ENCODE data around the gene ATXN10.
A peak's percentile ranks its signal among the peaks of the same experiment; 100 is the strongest.

ATXN10 gene

DNA sequence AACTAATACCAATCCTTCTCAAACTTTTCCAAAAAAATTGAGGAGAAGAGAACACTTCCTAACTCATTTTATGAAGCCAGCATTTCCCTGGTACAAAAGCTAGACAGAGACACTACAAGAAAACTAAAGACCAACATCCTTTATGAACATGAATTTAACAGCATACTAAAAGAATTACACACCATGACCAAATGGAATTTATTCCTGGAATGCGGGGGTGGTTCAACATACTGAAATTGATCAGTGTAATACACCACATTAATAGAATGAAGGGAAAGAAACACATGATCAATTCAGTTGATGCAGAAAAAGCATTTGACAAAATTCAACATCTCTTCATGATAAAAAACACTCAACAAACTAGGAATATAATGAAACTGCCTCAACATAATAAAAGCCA, 157.2 kb downstream of the ATXN10 start:
- Histone ChIP-seq H3K4me3 (ENCODE audit: low read length) (no peak overlapping the region), H3F3A (ENCODE audit: control insufficient read depth, insufficient read depth) (peaks cover 9% of the 10 kb centered on the region), H3K4me1 (ENCODE audit: control insufficient read depth, low read length) (peaks cover 28% of the 10 kb centered on the region), H3K27me3 (ENCODE audit: control insufficient read depth, low read length) (no peaks in the 10 kb centered on the region), H4K20me1 (ENCODE audit: control insufficient read depth, insufficient read depth, low read depth, low read length) (no peaks in the 10 kb centered on the region), H3K9me2 (replicated peaks; ENCODE audit: control insufficient read depth, low read length) (no peaks in the 10 kb centered on the region), H3K36me3 (ENCODE audit: control insufficient read depth, low read length) (peaks cover 48% of the 10 kb centered on the region), H3K79me2 (ENCODE audit: control insufficient read depth, low read length) (no peaks in the 10 kb centered on the region), H3K4me2 (ENCODE audit: low read length) (no peak overlapping the region), H3K27ac (ENCODE audit: low read depth, low read length) (no peak overlapping the region), H3K9me3 (ENCODE audit: control insufficient read depth, insufficient read depth, low read length) (peaks cover 15% of the 10 kb centered on the region; the same call in 1 of the 2 replicates)
- no peak for TF ChIP-seq EZH2phosphoT487 (IDR thresholded peaks at IDR 0.05; ENCODE audit: borderline replicate concordance, low read length)
- TF ChIP-seq, protein P1, sequence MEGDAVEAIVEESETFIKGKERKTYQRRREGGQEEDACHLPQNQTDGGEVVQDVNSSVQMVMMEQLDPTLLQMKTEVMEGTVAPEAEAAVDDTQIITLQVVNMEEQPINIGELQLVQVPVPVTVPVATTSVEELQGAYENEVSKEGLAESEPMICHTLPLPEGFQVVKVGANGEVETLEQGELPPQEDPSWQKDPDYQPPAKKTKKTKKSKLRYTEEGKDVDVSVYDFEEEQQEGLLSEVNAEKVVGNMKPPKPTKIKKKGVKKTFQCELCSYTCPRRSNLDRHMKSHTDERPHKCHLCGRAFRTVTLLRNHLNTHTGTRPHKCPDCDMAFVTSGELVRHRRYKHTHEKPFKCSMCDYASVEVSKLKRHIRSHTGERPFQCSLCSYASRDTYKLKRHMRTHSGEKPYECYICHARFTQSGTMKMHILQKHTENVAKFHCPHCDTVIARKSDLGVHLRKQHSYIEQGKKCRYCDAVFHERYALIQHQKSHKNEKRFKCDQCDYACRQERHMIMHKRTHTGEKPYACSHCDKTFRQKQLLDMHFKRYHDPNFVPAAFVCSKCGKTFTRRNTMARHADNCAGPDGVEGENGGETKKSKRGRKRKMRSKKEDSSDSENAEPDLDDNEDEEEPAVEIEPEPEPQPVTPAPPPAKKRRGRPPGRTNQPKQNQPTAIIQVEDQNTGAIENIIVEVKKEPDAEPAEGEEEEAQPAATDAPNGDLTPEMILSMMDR (IDR thresholded peaks at IDR 0.05; ENCODE audit: low read depth, low read length, poor library complexity, severe bottlenecking), result no peak

DNA sequence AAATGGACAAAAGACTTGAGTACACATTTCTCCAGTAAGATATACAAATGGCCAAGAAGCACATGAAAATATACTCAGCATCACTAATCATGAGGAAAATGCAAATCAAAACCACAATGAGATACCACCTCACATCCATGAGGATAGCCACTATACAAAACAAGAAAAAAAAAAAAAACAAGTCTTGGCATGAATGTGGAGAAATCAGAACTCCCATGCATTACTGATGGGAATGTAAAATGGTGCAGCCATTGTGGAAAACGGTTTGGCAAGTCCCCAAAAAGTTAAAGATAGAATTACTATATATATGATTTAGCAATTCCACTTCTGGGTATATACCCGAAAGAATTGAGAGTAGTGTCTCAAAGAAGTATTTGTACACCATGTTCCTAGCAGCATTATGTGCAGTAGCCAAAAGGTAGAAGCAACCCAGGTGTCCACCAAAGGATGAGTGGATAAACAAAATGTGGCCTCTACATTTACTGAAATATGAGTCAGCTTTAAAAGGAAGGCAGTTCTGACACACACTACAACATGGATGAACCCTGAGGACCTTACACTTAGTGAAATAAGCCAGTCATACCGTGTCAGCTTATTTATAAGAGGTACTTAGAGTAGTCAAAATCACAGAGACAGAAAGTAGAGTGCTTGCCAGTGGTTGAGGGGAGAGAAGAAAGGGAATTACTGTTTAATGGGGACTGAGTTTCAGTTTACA, 159.1 kb downstream of the ATXN10 start:
- Histone ChIP-seq H4K20me1 (ENCODE audit: control insufficient read depth, insufficient read depth, low read depth, low read length) (no peaks in the 10 kb centered on the region), H3K9me2 (replicated peaks; ENCODE audit: control insufficient read depth, low read length) (no peaks in the 10 kb centered on the region), H3K36me3 (ENCODE audit: control insufficient read depth, low read length) (peaks cover 47% of the 10 kb centered on the region), H3F3A (ENCODE audit: control insufficient read depth, insufficient read depth) (peaks cover 9% of the 10 kb centered on the region), H3K4me1 (ENCODE audit: control insufficient read depth, low read length) (peaks cover 28% of the 10 kb centered on the region), H3K79me2 (ENCODE audit: control insufficient read depth, low read length) (no peaks in the 10 kb centered on the region), H3K4me3 (ENCODE audit: low read length) (no peak overlapping the region), H3K4me2 (ENCODE audit: low read length) (peak overlapping the region; percentile 15; the same call in 1 of the 2 replicates), H3K9me3 (ENCODE audit: control insufficient read depth, insufficient read depth, low read length) (peaks cover 15% of the 10 kb centered on the region; the same call in 1 of the 2 replicates), H3K27me3 (ENCODE audit: control insufficient read depth, low read length) (no peaks in the 10 kb centered on the region), H3K27ac (ENCODE audit: low read depth, low read length) (peak overlapping the region; percentile 43)
- TF ChIP-seq, protein P1 (IDR thresholded peaks at IDR 0.05; ENCODE audit: low read depth, low read length, poor library complexity, severe bottlenecking), result no peak
- no peak for TF ChIP-seq EZH2phosphoT487 (IDR thresholded peaks at IDR 0.05; ENCODE audit: borderline replicate concordance, low read length)

DNA sequence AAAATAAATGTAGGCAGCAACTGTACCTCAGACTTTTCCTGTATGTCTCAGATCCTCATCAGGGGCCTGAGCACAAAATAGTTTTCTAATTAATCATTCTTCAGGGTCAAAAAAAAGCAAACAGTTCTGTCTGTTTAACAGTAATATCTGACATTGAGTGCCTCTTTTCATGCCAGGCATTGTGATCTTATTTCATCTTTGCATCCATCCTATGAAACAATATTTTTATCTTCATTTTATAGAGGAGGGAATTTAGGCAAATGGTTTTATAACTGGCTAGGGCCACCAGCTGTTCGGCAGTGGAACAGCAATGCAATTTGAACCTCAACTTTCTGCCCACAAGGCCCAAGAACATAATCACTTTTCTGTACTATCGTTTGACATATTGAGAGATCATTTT, 159.8 kb downstream of the ATXN10 start:
- Histone ChIP-seq H4K20me1 (ENCODE audit: control insufficient read depth, insufficient read depth, low read depth, low read length) (no peaks in the 10 kb centered on the region), H3K79me2 (ENCODE audit: control insufficient read depth, low read length) (no peaks in the 10 kb centered on the region), H3K9me3 (ENCODE audit: control insufficient read depth, insufficient read depth, low read length) (peaks cover 15% of the 10 kb centered on the region; the same call in 1 of the 2 replicates), H3K27ac (ENCODE audit: low read depth, low read length) (peak overlapping the region; percentile 43; the same call in 1 of the 2 replicates), H3K4me2 (ENCODE audit: low read length) (no peak overlapping the region), H3K27me3 (ENCODE audit: control insufficient read depth, low read length) (no peaks in the 10 kb centered on the region), H3K4me1 (ENCODE audit: control insufficient read depth, low read length) (peaks cover 28% of the 10 kb centered on the region), H3F3A (ENCODE audit: control insufficient read depth, insufficient read depth) (peaks cover 9% of the 10 kb centered on the region), H3K4me3 (ENCODE audit: low read length) (no peak overlapping the region), H3K36me3 (ENCODE audit: control insufficient read depth, low read length) (peaks cover 42% of the 10 kb centered on the region), H3K9me2 (replicated peaks; ENCODE audit: control insufficient read depth, low read length) (no peaks in the 10 kb centered on the region)
- TF ChIP-seq, protein P1 (IDR thresholded peaks at IDR 0.05; ENCODE audit: low read depth, low read length, poor library complexity, severe bottlenecking), result peak; percentile 55
- no peak for TF ChIP-seq EZH2phosphoT487 (IDR thresholded peaks at IDR 0.05; ENCODE audit: borderline replicate concordance, low read length)

All from DOHH2 (cell line).